Activated CD4-positive, CD25-positive, alpha-beta regulatory T cell (primary cell): ENCODE data around the gene PTPN9.
A peak's percentile ranks its signal among the peaks of the same experiment; 100 is the strongest.
"Not testable (repeated sequence)": the region's sequence is repeated elsewhere in the genome, so short reads cannot be mapped to it uniquely, and the experiment has no call there.

Experiments used
- DNase-seq, 4 experiments: peaks; one replicate each; lab custom pipeline; 2025; lab: John Stamatoyannopoulos, UW

The PTPN9 gene

DNA sequence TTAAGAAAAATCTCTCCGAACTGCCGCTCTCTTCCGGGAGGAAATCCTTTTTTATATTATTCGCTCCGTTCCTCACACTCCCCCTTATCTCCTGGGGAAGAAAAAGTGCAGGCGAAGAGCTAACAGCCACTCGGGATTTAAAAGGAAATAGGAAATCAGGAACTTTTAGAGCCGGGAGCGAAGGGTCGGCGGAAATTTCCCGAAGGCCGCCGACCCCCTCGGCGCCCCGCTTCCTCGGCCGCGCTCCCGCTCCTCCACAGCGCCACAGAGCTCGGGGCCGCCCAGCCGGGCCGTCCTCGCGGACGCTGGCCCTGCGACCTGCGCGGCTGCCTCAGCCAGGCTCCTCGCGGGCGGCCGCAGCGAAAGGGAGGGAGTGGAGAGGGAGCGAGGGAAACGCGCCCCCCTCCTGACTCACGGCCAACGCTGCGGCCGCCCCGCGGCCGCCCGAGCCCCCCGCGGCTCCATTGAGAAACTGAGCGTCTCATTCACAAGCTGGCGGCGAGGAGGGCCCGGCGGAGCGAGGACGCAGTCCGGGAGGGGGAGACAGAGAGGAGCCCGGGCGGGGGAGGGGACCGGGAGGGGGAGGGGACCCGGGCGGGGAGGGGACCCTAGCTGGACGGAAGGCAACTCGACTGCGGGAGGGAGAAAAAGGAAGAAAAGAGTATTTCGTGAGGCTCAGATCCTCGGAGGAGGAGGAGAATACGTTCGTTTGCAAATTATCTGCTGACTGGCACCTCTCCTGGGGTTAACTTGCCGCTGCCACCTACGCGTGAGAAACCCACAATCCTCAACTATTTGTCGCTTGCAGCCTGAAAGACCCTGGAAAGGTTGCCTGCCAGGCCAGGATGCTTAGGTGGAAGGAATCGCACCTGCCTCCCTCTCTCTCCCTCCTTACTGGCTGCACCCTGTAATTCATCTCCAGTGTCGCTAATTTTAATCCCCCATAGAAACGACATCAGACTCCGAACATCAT is at the start of gene PTPN9:
TSS of gene PTPN9 (minus strand) at position 368 of the 973 bp plus-strand sequence. CDS start 539 bp downstream, outside the sequence.
- peak; percentile 51 to 58 (median 54) for DNase-seq

GRCh38 chr15:75625542-75626347 is 46.6 kb upstream of the PTPN9 start, which contains the start of gene SNUPN:
Gene SNUPN (minus strand): TSS chr15:75625725. CDS start chr15:75621051, 4,674 bp downstream.
- peak; percentile 88 to 93 (median 91) for DNase-seq

GRCh38 chr15:75622505-75622904 is 43.4 kb upstream of the PTPN9 start:
- DNase-seq: no peak

- no peak for DNase-seq
These were observed 41.8 kb upstream of the PTPN9 start for GRCh38 chr15:75620841-75621391.

- no peak for DNase-seq
These were observed 41.1 kb upstream of the PTPN9 start for GRCh38 chr15:75620058-75620820.

- no peak for DNase-seq
These were observed 37.7 kb upstream of the PTPN9 start for GRCh38 chr15:75616766-75617165.

GRCh38 chr15:75606711-75607699 is 27.9 kb upstream of the PTPN9 start:
- no peak for DNase-seq

- no peak for DNase-seq
These were observed 26.9 kb upstream of the PTPN9 start for GRCh38 chr15:75606026-75606425.

GRCh38 chr15:75599401-75599800 is 20.3 kb upstream of the PTPN9 start:
- no peak for DNase-seq

- no peak for DNase-seq
These were observed 19.2 kb upstream of the PTPN9 start for GRCh38 chr15:75598361-75598760.

DNA sequence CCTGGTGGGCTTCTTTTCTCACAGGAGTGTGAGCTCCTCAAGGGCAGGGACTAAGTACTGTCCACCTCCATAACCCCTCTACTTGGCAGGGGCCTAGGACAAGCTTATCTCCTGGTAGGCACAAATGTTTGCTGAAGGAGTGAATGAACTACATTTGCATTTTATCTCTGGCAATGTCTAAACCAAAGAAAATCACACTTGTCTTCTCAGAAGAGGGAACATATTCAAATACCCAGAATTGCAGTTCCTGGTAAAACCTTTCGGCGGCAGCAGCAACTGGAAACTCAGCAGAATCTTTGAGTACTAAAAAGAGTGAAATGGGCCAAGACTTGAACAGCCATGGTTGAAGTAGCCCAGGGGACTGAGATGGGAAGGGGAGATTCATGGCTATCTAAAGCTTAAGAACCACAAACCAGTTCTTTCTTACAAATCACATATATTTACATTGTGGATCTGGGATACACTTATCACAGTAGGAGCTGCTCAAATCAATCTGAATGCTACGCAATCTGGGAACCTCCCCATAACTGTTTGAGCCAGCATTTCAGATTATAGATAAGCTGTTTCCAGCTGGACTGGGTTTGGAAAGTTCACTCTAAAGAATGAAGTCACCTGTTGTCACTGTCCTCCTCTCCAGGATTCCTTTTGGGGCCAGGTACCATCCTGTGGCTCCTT is 18.7 kb upstream of the PTPN9 start:
- peak in 2 of 4 experiments; percentile 6 to 7 for DNase-seq

DNA sequence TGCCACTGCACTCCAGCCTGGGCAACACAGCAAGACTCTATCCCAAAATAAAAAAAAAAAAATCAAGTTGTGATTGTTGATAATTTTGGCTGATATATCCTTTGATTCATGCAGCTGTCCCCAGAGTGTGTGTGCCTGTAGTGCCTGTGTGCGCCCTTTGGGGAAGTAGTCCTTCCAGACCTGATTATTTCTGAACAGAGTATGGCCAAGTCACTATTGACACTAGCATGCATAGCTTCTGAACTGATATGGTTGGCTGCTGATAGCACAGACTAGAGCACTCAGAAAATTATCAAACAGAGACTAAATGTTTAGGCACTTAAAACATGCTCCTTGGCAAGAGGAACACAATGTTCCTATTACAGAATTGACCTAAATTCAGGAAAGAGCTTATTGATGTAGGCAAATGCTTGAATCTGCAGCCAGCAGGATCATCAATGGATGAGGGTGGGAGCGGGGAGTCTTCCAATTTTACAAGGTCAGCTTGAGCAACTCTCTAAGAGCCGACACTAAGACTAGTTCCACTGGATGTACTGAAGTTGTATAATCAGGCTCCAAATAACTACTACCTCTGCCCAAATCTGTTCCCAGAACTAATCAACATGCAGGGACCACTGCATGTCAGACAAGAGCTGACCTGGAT is 17.7 kb upstream of the PTPN9 start:
- DNase-seq: no peak

GRCh38 chr15:75594276-75594675 is 15.2 kb upstream of the PTPN9 start:
- no peak for DNase-seq

- no peak for DNase-seq
These were observed 12.7 kb upstream of the PTPN9 start for GRCh38 chr15:75591655-75592364.

DNA sequence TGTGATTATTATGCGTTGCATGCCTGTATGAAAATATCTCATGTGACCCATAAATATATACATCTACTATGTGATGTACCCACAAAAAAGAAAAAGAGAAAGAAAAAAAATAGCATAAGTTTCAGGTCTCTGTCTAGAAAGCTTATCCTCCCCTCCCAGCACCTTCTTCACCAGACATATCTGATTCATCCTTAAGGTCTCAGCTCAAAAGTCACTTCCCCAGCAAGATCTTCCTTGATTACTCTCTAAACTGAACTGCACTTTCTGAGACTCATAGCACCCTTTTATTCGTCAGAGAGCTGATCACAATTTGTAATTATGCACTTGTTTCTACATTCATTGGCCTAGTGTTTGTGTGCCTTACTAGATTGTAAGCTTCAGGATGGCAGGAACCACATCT is 11.1 kb upstream of the PTPN9 start:
- DNase-seq: no peak

DNA sequence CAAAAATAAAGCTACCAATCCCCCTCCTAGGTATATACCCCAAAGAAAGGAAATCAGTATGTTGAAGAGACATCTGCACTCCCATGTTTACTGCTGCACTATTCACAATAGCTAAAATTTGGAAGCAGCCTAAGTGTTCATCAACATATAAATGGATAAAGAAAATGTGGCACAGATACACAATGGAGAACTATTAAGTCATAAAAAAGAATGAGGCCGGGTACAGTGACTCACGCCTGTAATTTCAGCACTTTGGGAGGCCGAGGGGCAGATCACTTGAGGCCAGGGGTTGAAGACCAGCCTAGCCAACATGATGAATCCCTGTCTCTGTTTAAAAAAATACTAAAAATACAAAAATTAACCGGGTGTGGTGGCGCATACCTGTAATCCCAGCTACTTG is 10.0 kb upstream of the PTPN9 start:
- DNase-seq: no peak

DNA sequence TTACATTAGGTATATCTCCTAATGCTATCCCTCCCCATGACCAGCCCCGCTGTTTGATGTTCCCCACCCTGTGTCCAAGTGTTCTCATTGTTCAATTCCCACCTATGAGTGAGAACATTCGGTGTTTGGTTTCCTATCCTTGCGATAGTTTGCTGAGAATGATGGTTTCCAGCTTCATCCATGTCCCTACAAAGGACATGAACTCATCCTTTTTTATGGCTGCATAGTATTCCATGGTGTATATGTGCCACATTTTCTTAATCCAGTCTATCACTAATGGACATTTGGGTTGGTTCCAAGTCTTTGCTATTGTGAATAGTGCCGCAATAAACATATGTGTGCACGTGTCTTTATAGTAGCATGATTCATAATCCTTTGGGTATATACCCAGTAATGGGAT is 7.3 kb upstream of the PTPN9 start:
- DNase-seq: not testable (repeated sequence)

DNA sequence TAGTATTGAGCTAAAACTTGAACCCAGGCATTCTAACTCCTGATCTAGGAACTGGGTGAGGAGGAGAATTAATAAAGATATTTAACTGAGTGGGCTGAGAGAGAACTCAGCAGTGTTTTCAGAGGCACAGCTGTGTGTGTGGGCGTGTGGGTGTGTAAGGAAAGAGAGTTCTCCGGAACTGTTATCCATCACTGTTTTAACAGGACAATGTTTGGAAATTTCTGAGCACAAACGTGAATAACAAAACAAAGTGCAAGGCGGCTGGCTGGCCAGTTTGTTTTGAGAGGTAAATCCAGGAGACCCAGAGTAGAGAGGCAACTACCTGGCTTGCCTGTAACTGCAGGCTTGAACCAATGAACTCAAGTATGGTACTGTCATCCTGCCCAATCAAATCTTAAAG is 5.0 kb upstream of the PTPN9 start:
- no peak for DNase-seq

- DNase-seq: no peak
These were observed 4.6 kb upstream of the PTPN9 start for GRCh38 chr15:75583701-75584100.
